ENCODE measurements around the gene CD2AP.

GRCh38 chr6:47532981-47533585 is 55.5 kb downstream of the CD2AP start:
- TF ChIP-seq POLR2AphosphoS5 (IDR thresholded peaks at IDR 0.05) = no peak
- no peak for TF ChIP-seq CTCF (IDR thresholded peaks at IDR 0.05 in 8 of 11, conservative IDR thresholded peaks at IDR 0.05 in 3 of 11)
- TF ChIP-seq POLR2A (IDR thresholded peaks at IDR 0.05) = no peak

Measured in spleen (tissue), 7 donors.